ENCODE data around the gene PRPSAP2.
A peak's percentile ranks its signal among the peaks of the same experiment; 100 is the strongest.
"Not testable (repeated sequence)": the region's sequence is repeated elsewhere in the genome, so short reads cannot be mapped to it uniquely, and the experiment has no call there.

The PRPSAP2 gene

DNA sequence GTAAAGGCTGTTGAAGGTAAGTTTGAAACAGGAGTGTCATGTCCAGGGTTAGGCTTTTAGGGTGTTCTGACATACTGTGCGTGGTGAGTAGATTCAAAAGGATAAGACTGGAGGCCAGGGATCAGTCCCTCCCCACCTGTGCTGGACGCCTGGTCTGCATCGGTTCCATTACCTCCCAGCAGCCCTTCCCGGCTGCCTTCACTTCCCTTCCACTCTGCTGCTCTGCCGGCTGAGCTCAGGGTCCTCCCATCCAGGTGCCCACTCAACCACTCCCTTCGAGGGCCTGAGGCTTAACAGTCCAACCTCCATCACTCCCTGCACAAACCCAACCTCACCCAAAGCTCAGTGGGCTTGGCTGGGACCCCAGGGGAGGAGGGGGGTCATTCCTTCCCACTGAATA is 89.9 kb downstream of the PRPSAP2 start:
- no peak for DNase-seq

DNA sequence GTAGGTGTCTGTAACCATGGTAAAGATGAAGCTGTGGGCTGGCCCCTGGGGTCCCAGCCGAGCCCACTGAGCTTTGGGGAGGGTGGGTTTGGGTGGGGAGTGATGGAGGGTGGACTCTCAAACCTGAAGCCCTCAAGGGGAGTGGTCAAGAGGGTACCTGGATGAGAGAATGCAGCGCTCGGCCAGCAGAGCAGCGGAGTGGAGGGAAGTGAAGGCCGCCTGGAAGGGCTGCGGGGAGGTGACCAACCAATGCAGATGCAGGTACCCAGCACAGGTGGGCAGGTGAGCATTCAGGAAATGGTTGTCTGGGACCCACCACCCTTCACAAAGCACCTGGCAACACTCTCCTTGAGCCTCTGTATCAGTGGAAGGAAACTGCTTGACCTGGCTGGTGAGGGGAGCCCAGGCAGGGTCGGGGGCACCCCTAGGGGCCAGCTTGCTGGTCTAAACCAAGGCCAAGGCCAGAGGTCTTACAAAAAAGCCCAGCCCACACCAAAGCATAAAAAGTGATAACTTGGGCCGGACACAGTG is 90.6 kb downstream of the PRPSAP2 start:
- DNase-seq, result no peak

DNA sequence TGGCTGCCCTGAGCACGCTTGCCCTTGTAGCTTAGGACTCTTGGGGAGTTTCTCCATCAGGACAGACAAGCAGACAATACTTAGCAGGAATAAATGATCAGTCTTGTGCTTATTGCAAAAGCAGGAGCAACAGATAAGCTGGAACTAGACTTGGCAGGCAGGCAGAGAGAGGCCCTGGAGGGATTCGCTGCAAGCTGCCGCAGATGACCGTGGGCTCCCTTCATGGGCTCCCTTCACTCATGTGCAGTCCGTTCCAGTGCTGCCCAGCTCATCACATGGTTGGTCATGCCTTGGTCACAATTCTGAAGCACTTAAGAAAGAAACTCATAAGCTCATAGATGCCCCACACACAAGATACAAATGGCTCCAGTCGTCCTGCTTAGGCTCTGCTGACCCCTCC is 91.6 kb downstream of the PRPSAP2 start:
- DNase-seq, result no peak

DNA sequence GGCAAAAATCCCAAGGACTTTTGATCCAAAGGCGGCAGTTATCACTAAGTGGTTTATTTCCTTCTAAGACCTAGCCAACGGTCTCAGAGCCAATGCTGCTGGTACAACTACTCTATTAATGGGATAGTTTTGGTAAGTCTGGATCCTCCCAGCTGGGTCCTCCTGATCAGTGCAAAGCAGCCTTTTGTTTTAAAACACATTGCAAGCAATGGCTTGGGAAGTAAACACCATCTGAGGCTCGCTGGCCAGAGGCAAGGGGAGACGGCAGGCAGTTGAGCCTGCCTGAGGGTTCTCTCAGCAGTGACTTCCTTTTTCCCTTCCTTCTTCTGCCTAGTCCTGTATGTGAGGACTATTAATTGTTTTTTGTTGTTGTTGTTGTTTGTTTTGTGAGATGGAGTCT is 92.4 kb downstream of the PRPSAP2 start:
- no peak for DNase-seq

DNA sequence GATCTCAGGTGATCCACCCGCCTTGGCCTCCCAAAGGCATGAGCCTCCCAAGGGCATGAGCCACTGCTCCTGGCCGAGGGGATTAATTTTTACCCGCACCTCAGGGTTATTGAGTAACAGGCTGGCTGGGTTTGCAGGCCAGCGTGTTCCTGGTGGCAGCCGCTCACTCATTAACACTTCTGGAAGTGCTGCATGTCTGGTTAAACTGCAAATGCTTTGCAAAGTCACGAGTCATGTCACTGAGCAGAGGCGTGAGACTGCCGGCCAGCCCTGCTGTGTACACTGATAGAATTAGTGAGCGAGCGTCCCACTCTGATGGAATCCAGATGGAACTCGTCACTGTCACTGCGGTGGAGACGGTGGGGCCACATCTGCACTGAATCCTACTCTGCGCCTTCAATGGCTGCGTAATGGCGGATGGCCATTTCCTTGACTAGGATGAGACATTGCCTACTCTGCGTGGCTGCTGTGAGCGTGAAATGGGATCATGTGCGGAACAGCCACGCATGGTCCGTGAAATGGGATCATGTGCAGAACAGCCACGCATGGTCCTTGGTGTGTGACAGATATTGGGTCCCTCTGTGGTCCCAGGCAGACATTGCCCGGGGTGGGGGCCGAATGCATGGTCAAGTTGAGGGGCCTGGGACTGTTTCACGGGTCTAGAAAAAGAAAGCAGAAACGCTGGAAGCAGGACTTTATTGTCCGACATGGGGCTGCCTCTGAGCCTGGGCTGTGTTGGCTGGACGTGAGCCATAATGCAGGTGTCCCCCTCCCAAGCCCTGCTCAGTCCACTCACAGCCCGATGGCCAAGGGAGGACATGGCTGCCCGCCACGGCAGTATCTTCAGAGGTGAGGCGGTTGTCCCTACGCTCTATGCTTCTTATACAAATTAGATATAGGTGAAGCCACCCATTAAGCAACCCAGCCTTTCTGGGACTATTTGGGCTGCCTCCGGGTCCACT is 93.3 kb downstream of the PRPSAP2 start:
- DNase-seq, result no peak

- DNase-seq, result no peak
Measured at GRCh38 chr17:18951941-18952842, 94.3 kb downstream of the PRPSAP2 start, which contains the start of gene SLC5A10. Gene SLC5A10, plus strand, starts transcription at chr17:18952165. Its CDS starts 41 bp downstream, at chr17:18952206.

DNA sequence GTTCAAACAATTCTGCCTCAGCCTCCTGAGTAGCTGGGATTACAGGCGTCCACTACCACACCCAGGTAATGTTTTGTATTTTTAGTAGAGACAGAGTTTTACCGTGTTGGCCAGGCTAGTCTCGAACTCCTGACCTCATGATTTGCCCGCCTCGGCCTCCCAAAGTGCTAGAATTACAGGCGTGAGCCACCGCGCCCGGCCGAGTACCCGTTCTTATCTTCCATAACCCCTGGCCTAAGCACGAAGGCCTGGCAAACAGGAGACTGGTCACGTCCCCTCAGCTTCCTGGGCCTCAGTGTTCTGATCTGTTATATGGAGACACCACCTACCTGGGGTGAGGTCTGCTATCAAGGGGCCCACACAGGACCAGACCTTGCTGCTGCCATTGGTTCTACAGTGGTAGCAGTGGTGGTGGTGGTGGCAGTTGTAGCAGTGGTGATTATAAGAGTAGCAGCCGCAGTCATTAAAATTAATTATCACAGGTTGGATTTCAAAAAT is 95.3 kb downstream of the PRPSAP2 start:
- no peak for DNase-seq

- no peak for DNase-seq
Measured at GRCh38 chr17:18954321-18954720, 96.4 kb downstream of the PRPSAP2 start.

- DNase-seq, result no peak
Measured at GRCh38 chr17:18955009-18955408, 97.1 kb downstream of the PRPSAP2 start.

DNA sequence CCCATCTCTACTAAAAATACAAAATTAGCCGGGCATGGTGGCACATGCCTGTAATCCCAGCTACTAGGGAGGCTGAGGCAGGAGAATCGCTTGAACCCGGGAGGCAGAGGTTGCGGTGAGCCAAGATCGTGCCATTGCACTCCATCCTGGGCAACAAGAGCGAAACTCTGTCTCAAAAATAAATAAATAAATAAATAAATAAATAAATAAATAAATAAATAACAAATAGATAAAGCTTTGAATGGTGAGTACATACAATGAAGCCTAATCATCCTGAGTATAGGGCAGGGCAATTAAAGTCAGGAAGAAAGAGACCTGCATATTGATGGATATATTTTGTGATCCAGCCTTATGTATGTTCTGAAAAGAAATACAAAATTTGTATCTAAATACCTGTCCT is 98.1 kb downstream of the PRPSAP2 start:
- not testable (repeated sequence) for DNase-seq

DNA sequence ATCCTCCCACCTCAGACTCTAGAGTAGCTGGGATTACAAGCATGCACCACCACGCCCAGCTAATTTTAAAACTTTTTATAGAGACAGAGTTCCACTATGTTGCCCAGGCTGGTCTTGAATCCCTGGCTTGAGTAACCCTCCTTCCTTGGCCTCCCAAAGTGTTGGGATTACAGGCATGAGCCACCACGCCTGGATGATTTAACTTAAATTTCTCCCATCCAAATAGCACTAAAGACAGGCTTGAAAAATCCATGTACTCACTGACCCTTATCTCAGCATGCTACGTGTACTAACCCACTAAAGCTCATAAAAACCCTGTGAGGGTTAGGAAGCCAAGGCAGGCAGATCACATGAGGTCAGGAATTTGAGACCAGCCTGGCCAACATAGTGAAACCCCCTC is 98.7 kb downstream of the PRPSAP2 start:
- no peak for DNase-seq

GRCh38 chr17:18957831-18958230 is 99.9 kb downstream of the PRPSAP2 start:
- no peak for DNase-seq

- no peak for DNase-seq
Measured at GRCh38 chr17:18958611-18959010, 100.7 kb downstream of the PRPSAP2 start.

- DNase-seq, result no peak
Measured at GRCh38 chr17:18959071-18959844, 101.3 kb downstream of the PRPSAP2 start.

DNA sequence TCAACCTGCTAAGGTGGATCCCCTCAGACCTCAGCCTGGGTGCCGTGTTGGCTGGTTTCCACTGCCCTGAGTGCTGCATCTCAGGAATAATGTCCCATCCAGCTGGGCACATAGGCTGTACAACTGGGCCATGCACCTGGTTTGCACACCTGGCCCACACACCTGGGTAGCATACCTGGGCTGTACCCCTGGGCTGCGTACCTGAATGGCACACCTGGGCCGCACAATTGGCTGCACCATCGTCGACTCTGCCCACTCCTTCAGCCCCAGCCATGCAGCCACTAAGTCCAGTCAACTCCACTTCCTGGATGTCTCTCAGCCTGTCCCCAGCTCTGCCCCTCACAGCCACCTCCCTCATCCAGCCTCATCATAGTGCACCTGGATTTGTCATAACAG is 101.9 kb downstream of the PRPSAP2 start:
- DNase-seq, result no peak

DNA sequence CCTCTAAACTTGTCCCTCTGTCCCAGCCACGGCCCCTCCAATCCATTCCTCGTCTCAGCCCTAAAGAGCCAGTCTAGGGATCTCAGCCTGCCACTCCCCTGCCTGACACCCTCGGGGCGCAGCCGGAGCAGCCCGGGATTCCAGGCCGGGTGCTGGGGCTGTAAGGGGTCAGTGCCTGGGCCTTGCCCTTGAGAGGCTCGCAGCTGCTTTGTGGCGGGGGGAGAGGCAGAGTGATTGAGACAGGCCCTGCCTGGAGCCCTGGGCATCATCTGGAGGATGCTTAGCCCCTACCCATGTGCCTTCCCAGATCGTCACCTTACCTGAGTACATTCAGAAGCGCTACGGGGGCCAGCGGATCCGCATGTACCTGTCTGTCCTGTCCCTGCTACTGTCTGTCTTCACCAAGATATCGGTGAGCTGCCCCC is 102.3 kb downstream of the PRPSAP2 start:
- DNase-seq, result no peak

DNA sequence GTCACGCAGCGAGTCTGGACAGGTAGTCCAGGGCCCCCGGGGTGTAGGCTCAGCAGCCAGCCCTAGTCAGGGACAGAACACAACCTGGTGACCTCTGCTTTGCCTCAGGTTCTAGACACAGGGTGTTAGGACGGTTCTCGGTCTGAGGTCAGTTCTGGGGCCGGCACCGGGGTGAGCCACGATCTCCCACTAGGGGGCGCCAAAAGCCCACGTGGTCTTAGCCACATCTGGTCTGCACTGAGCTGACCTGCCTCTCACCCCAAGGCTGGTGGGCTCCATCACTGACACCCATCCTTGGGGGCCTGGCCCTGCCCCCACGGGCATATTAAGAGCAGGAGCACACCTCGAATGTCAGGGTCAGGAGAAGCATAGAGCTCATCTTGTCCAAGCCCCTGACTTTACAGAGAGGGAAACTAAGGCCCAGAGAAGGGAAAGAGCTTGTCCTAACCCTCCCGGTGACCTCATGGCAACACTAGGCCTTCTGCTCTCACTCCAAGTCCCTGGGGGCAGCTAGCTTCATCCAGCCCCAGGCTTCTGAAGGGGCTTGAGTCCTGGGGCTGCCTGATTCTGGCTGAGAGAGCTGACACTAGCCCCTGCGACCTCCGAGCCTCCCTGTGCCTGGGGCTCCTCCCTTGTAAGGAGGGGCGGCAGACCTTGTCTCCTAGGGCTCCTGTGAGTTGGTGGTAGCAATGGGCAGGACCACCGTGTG is 103.0 kb downstream of the PRPSAP2 start:
- peak; percentile 74 to 75 for DNase-seq

- peak in 1 of 2 donors; percentile 11 for DNase-seq
Measured at GRCh38 chr17:18961634-18962493, 103.9 kb downstream of the PRPSAP2 start.

DNA sequence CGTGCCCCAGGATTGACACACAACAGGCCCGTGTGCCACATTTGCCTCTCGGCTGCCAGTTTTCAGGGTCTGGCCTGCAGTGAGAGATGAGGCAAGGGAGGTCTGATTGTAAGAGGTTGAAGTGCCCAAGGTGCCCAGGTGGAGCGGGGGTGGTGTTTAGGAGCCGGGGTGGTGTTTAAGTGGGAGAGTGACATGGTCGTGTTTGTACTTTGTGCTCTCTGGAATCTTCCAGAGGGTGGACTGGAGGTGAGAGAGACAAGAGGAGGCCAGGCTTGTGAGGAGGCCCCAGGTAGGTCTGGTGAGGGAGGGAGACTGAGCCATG is 104.5 kb downstream of the PRPSAP2 start:
- no peak for DNase-seq

- no peak for DNase-seq
Measured at GRCh38 chr17:18963126-18964017, 105.4 kb downstream of the PRPSAP2 start.

All from CD4-positive, alpha-beta T cell treated with Interleukin-1 beta for 1 hour (primary cell).